H1 (cell line): ENCODE results near the gene SHQ1. TPM values are rescaled to one million over a fixed set of nuclear protein-coding genes. Genes with fewer than 3 reads are reported as not detected.

Experiments
- CTCF ChIA-PET: fragments of 300-600 bp; sonication (Branson Sonifier 250); formaldehyde crosslinking; loops from one replicate; lab custom pipeline; 2021; ENCODE audit not compliant: partially characterized antibody; lab: Charles Lee
- POLR2A ChIA-PET: fragments of 300-600 bp; sonication (Branson Sonifier 250); formaldehyde crosslinking; loops from one replicate; lab custom pipeline; 2021; ENCODE audit warnings: inconsistent platforms; ENCODE audit not compliant: partially characterized antibody; lab: Charles Lee
- DNase-seq, 2 experiments: peaks; one replicate each; pipeline versions ENCODE4 v3.0.0 to v3.0.0-alpha.2; 2010 to 2022; ENCODE audit warnings: low spot score in 2 of 2, low read depth in 1 of 2, mixed read lengths in 1 of 2
- FAIRE-seq: peaks from 2 replicates; lab custom pipeline; 2011; peaks lifted over from hg19 to GRCh38; lab: Jason Lieb, UNC
- H2AFZ ChIP-seq: 2 replicates; pipeline ENCODE4 v1.8.1; 2012; ENCODE audit warnings: low read length, inconsistent platforms
- H2AK5ac ChIP-seq: 2 replicates; pipeline ENCODE4 v1.6.1; 2013; ENCODE audit warnings: low read depth, low read length
- H2BK120ac ChIP-seq: replicated peaks from 2 replicates; pipeline ENCODE3; 2013; ENCODE audit warnings: low read depth, low read length, inconsistent platforms
- H2BK12ac ChIP-seq: 2 replicates; pipeline ENCODE4 v1.6.1; 2013; ENCODE audit warnings: low read depth, low read length
- H2BK15ac ChIP-seq: 2 replicates; pipeline ENCODE4 v1.6.1; 2013; ENCODE audit warnings: low read length
- H2BK20ac ChIP-seq: 2 replicates; pipeline ENCODE4 v1.6.1; 2013; ENCODE audit warnings: low read length
- H2BK5ac ChIP-seq: 2 replicates; pipeline ENCODE4 v1.6.1; 2013; ENCODE audit warnings: low read depth, low read length
- H3K14ac ChIP-seq: 2 replicates; pipeline ENCODE4 v1.6.1; 2013; ENCODE audit warnings: inconsistent platforms; ENCODE audit not compliant: insufficient read length
- H3K18ac ChIP-seq: 2 replicates; pipeline ENCODE4 v1.6.1; 2013; ENCODE audit warnings: low read length; ENCODE audit errors: extremely low read depth
- H3K23ac ChIP-seq: 2 replicates; pipeline ENCODE4 v1.6.1; 2013; ENCODE audit warnings: inconsistent platforms; ENCODE audit not compliant: insufficient read length
- H3K23me2 ChIP-seq: 2 replicates; pipeline ENCODE4 v1.6.1; 2013; ENCODE audit warnings: low read depth, low read length
- H3K27ac ChIP-seq: 2 replicates; pipeline ENCODE4 v1.6.1; 2011; ENCODE audit warnings: low read depth, low read length, inconsistent platforms
- H3K27me3 ChIP-seq, 4 experiments: replicated peaks in 1 of 4; 1 replicate in 1 of 4; 2 replicates in 3 of 4; pipeline versions ENCODE4 v1.6.1 to v1.8.1; 2011 to 2013; ENCODE audit warnings: low read length in 3 of 4, mild to moderate bottlenecking in 3 of 4, inconsistent platforms in 2 of 4, mixed read lengths in 2 of 4, moderate library complexity in 1 of 4; ENCODE audit not compliant: control insufficient read depth in 3 of 4, insufficient read depth in 3 of 4; ENCODE audit errors: extremely low read depth in 1 of 4
- H3K36me3 ChIP-seq, 4 experiments: 2 replicates each; pipeline versions ENCODE4 v1.6.1 to v1.8.1; 2011 to 2013; ENCODE audit warnings: mild to moderate bottlenecking in 4 of 4, low read length in 3 of 4, moderate library complexity in 2 of 4, control low read depth in 1 of 4, inconsistent platforms in 1 of 4; ENCODE audit not compliant: insufficient read depth in 4 of 4, control insufficient read depth in 2 of 4
- H3K4ac ChIP-seq: replicated peaks from 2 replicates; pipeline ENCODE3; 2013; ENCODE audit warnings: low read length, low read depth, mixed read lengths, inconsistent platforms; ENCODE audit not compliant: insufficient read length
- H3K4me1 ChIP-seq, 4 experiments: replicated peaks in 1 of 4; 1 replicate in 1 of 4; 2 replicates in 3 of 4; pipeline versions ENCODE4 v1.6.1 to v1.8.1; 2011 to 2013; ENCODE audit warnings: low read length in 3 of 4, inconsistent platforms in 2 of 4, mixed read lengths in 1 of 4; ENCODE audit not compliant: insufficient read depth in 4 of 4, control insufficient read depth in 3 of 4
- H3K4me2 ChIP-seq, 2 experiments: 2 replicates each; pipeline versions ENCODE4 v1.6.1 to v1.8.1; 2011 to 2013; ENCODE audit warnings: low read depth in 2 of 2, low read length in 2 of 2, control low read depth in 1 of 2, inconsistent platforms in 1 of 2, mild to moderate bottlenecking in 1 of 2; ENCODE audit not compliant: insufficient read depth in 1 of 2
- H3K4me3 ChIP-seq, 4 experiments: fragments of 200-600, 300-600 bp in 1 of 4; sonication (generic), shearing (Covaris generic), sonication (Bioruptor Twin) in 1 of 4; 2 replicates each; pipeline versions ENCODE4 v1.5.1 to v1.8.1; 2011 to 2016; ENCODE audit warnings: low read length in 4 of 4, low read depth in 3 of 4, control low read depth in 2 of 4, inconsistent platforms in 2 of 4, mild to moderate bottlenecking in 2 of 4, mixed read lengths in 1 of 4, moderate library complexity in 1 of 4; ENCODE audit not compliant: insufficient read depth in 2 of 4; ENCODE audit errors: extremely low read depth in 1 of 4
- H3K56ac ChIP-seq: replicated peaks from 2 replicates; pipeline ENCODE3; 2013; ENCODE audit warnings: low read depth, mild to moderate bottlenecking, mixed read lengths, low read length, inconsistent platforms; ENCODE audit not compliant: insufficient read length
- H3K79me1 ChIP-seq: 2 replicates; pipeline ENCODE4 v1.6.1; 2013; ENCODE audit warnings: low read depth, low read length, control low read depth
- H3K79me2 ChIP-seq, 2 experiments: 2 replicates each; pipeline versions ENCODE4 v1.6.1 to v1.8.1; 2012 to 2013; ENCODE audit warnings: low read length in 2 of 2, mild to moderate bottlenecking in 2 of 2, inconsistent platforms in 1 of 2; ENCODE audit not compliant: insufficient read depth in 2 of 2, control insufficient read depth in 1 of 2
- H3K9ac ChIP-seq, 4 experiments: replicated peaks in 1 of 4; 1 replicate in 1 of 4; 2 replicates in 3 of 4; pipeline versions ENCODE4 v1.6.1 to v1.8.1; 2011 to 2013; ENCODE audit warnings: low read depth in 3 of 4, low read length in 3 of 4, control low read depth in 2 of 4, mild to moderate bottlenecking in 2 of 4, moderate library complexity in 2 of 4, inconsistent platforms in 1 of 4; ENCODE audit errors: extremely low read depth in 1 of 4
- H3K9me3 ChIP-seq, 2 experiments: 2 replicates each; pipeline versions ENCODE4 v1.6.1 to v1.8.1; 2012 to 2013; ENCODE audit warnings: mild to moderate bottlenecking in 2 of 2, moderate library complexity in 2 of 2, control low read depth in 1 of 2, inconsistent platforms in 1 of 2, low read depth in 1 of 2, low read length in 1 of 2, mixed read lengths in 1 of 2; ENCODE audit not compliant: insufficient read depth in 2 of 2
- H4K20me1 ChIP-seq, 2 experiments: replicated peaks in 1 of 2; 2 replicates each; pipeline versions ENCODE3 to v1.8.1; 2011 to 2013; ENCODE audit warnings: inconsistent platforms in 2 of 2, low read length in 2 of 2, mild to moderate bottlenecking in 1 of 2; ENCODE audit not compliant: insufficient read depth in 2 of 2, control insufficient read depth in 1 of 2
- H4K5ac ChIP-seq: 2 replicates; pipeline ENCODE4 v1.6.1; 2013; ENCODE audit warnings: low read length, low read depth, mixed read lengths, inconsistent platforms; ENCODE audit not compliant: insufficient read length
- H4K8ac ChIP-seq: 2 replicates; pipeline ENCODE4 v1.8.0; 2013; ENCODE audit warnings: mild to moderate bottlenecking, moderate library complexity, low read length, inconsistent platforms; ENCODE audit not compliant: insufficient read depth; ENCODE audit errors: extremely low read depth
- H4K91ac ChIP-seq: replicated peaks from 2 replicates; pipeline ENCODE3; 2013; ENCODE audit warnings: low read length, mixed read lengths, inconsistent platforms; ENCODE audit not compliant: insufficient read length
- NRF1 ChIP-seq: IDR thresholded peaks from 2 replicates; pipeline ENCODE4 v1.6.1; 2011; ENCODE audit warnings: mild to moderate bottlenecking, low read depth, low read length, improper control_type of control experiment
- RAD21 ChIP-seq, 2 experiments: IDR thresholded peaks in 1 of 2; conservative IDR thresholded peaks in 1 of 2; 2 replicates each; pipeline ENCODE4 v1.6.1; 2011; ENCODE audit warnings: low read depth in 2 of 2, low read length in 2 of 2, improper control_type of control experiment in 1 of 2, inconsistent platforms in 1 of 2, mild to moderate bottlenecking in 1 of 2, moderate library complexity in 1 of 2
- WGBS, 2 experiments: shearing (Covaris generic) in 1 of 2; methylation state at CpG; one replicate each; pipeline versions ENCODE4 v1.1.6 to v1.1.7; 2013 to 2015; ENCODE audit warnings: low lambda C conversion rate in 2 of 2, mixed read lengths in 2 of 2, inconsistent platforms in 1 of 2, low coverage in 1 of 2, missing lambda C conversion rate in 1 of 2; ENCODE audit not compliant: insufficient replicate concordance in 2 of 2, insufficient coverage in 1 of 2, insufficient read length in 1 of 2; ENCODE audit errors: extremely low coverage in 1 of 2, missing lambda C conversion rate in 1 of 2; 5-methylcytosine and 5-hydroxymethylcytosine counted together
- polyA plus RNA-seq, 7 experiments: library from polyadenylated mRNA; depleted of rRNA in 3 of 7; stranded (reverse) in 5 of 7; unstranded in 2 of 7; fragments of >200 nt in 5 of 7; fragments of 200-250 nt in 2 of 7; gene quantifications; 1 replicate in 5 of 7; 2 replicates in 1 of 7; 4 replicates in 1 of 7; pipeline versions ENCODE4 v1.2.1 to v1.2.3, GENCODE V29; 2011 to 2013; ENCODE audit warnings: missing spikeins in 2 of 7, mixed read lengths in 2 of 7
- total RNA-seq: library from RNA; stranded (reverse); fragmentation: NEBNext Ultra II Directional; extraction: Animal tissue kit (Norgen Biotek cat#: 25700); gene quantifications from 2 replicates; pipeline ENCODE4 v1.2.1, GENCODE V29; 2021

Gene SHQ1
- total and polyA plus RNA-seq, 2 of the 8 experiments (the other 6 are each of a cell fraction or from before 2014, with no cell fraction given) = 10.7 to 34.4 TPM

- DNase-seq = no peak
- no peak for FAIRE-seq
- 94% methylated on average over 3 of the region's 3 CpGs; no CpG with 5 or more reads in 1 of the 2 experiments for WGBS, 2 experiments
Measured at GRCh38 chr3:72761410-72761809, 86.8 kb downstream of the SHQ1 start.

More at GRCh38 chr3:72761410-72761809, 86.8 kb downstream of the SHQ1 start:
- H4K91ac ChIP-seq = no peak overlapping the region
- no peak overlapping the region for H2AK5ac ChIP-seq
- no peak overlapping the region for H2BK15ac ChIP-seq
- H3K4me1 ChIP-seq = peaks cover under 1 to 6% (median 5%) of the 10 kb centered on the region in 4 experiments; a peak in 4 of 7 replicates
- H3K23ac ChIP-seq = no peak overlapping the region
- H3K4me2 ChIP-seq = no peak overlapping the region
- no peak overlapping the region for H4K8ac ChIP-seq
- H3K4me3 ChIP-seq = no peak overlapping the region
- no peak overlapping the region for H2BK12ac ChIP-seq
- H3K4ac ChIP-seq = no peak overlapping the region
- H2BK120ac ChIP-seq = no peak overlapping the region
- no peak overlapping the region for H3K18ac ChIP-seq
- no peak overlapping the region for H3K56ac ChIP-seq
- no peak overlapping the region for H4K5ac ChIP-seq
- H4K20me1 ChIP-seq = no peaks in the 10 kb centered on the region
- H2AFZ ChIP-seq = no peak overlapping the region
- no peak for TF ChIP-seq NRF1
- no peak for TF ChIP-seq RAD21 (IDR thresholded peaks at IDR 0.05 in 1 of 2, conservative IDR thresholded peaks at IDR 0.05 in 1 of 2; ENCODE audit: low read depth in 2 of 2, low read length in 2 of 2)
- CTCF ChIA-PET = interaction anchor here (1.4 to 1.7 kb wide), 2 partner anchors 17 to 95 kb away, joined by 4 read pairs; no protein-coding TSS in a partner anchor
- H3K14ac ChIP-seq = no peak overlapping the region
- no peaks in the 10 kb centered on the region; the same call in 1 of the 2 replicates for H3K79me1 ChIP-seq
- H3K9me3 ChIP-seq = no peaks in the 10 kb centered on the region
- H3K27me3 ChIP-seq = no peaks in the 10 kb centered on the region
- POLR2A ChIA-PET = no interaction called here
- H2BK5ac ChIP-seq = no peak overlapping the region
- H3K36me3 ChIP-seq = no peaks in the 10 kb centered on the region
- no peak overlapping the region for H3K9ac ChIP-seq
- H3K23me2 ChIP-seq = 0 out of 2 replicates have a peak, but pooled peaks cover 2% of the 10 kb centered on the region
- no peak overlapping the region for H3K27ac ChIP-seq
- H3K79me2 ChIP-seq = no peaks in the 10 kb centered on the region
- H2BK20ac ChIP-seq = no peak overlapping the region
